HG02943 (cell line): Measurements from ENCODE around the gene CDH4.

ENCODE experiments used
- ATAC-seq: cut with Tn5 transposase; IDR thresholded peaks from one replicate; pipeline ENCODE4 v1.9.1; 2021; ENCODE audit warnings: mild to moderate bottlenecking, low read depth, moderate library complexity; ENCODE audit not compliant: unreplicated experiment

Gene CDH4

DNA sequence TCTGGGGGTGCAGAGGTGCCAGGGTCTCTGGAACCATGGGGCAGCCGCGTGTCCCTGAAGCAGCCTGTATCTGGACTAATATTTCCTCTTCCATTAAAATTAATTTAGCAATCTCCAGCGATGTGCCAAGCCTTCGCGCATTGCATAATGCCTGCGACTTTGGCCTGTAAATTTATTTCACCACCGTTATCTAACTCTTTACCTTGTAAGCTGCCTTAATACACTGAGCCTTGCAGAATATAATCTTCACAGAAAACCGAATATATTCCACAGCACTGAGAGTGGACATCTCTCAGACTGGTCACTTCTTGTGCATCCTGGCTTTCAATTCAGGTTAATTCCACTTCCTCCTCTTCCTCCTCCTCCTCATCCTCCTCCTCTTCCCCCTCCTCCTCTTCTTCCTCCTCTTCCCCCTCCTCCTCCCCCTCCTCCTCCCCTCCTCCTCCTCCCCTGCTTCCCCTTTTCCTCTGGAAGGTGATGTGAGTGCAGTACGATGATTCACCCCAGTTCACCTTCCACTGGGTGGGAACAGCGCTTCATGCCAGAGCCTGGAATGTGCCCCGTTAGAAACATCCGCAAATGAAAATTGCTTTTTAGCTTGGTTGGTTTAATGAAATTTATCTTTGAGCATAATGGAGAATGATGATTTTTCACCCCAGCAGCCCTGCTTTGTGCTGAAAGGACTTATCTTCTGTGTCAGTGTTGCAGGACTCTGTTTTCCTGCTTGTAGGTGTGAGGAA lies 101.4 kb downstream of the CDH4 start:
- no peak for ATAC-seq

DNA sequence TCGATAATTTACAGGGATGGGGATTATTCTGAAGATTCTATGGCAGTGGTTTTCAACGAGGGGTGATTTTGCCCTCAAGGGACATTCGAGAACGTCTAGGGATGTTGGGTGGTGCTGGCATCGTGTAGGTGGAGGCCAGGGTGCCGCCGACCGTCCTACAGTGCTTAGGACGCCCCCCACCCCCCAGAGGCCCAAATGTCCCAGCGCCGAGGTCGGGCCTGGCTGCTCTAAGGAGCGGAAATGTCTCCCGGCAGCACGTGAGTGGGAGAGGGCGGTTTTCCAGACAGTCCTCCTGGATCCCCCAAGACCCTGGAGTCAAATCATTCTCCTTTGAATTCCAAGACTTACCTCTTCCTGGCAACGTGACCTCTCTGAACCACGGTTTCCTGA lies 101.9 kb downstream of the CDH4 start:
- ATAC-seq = no peak

GRCh38 chr20:61354501-61354900 lies 102.4 kb downstream of the CDH4 start:
- no peak for ATAC-seq

GRCh38 chr20:61354901-61355495 lies 102.9 kb downstream of the CDH4 start:
- no peak for ATAC-seq

GRCh38 chr20:61355585-61355984 lies 103.5 kb downstream of the CDH4 start:
- ATAC-seq = no peak

- ATAC-seq = no peak
Measured at GRCh38 chr20:61356196-61356595, 104.1 kb downstream of the CDH4 start.

DNA sequence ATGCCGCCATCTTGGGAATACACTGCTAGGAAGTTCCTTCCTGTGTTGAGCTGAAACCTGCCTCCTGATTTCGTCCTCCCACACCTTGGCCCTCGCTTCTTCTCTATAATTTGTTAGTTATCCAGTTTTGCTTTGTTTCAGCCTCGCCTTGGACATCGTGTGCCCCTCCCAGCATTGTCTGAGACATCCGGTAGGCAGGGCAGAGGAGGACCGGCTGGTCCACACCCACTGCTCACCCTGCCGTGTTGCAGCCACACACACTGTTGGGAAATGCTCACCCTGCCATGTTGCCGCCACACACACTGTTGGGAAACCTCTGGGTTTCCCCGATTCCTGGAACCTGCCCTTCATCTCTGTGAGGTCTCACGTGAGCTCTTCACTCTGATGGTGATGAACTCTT lies 105.1 kb downstream of the CDH4 start:
- ATAC-seq = no peak

GRCh38 chr20:61359254-61359653 lies 107.2 kb downstream of the CDH4 start:
- ATAC-seq = no peak

DNA sequence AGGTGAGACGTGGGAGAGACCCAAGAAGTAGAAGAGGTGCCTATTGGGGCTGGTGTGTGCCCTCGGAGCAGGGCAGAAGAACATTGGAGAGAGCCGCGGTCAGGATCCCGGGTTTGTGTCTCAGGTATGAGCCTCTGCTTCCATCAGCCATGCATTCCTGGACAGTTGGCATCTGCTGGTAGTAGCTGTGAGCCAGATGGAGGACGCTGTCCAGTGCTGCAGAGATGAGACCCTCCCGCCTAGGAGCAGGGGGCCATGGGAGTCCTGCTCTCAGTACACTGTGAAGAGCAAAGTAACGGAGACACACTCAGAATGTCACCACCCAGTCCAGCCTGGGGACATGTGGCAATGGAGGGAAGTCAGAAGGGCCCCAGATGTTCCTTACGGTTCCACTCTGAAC lies 108.2 kb downstream of the CDH4 start:
- ATAC-seq = no peak

DNA sequence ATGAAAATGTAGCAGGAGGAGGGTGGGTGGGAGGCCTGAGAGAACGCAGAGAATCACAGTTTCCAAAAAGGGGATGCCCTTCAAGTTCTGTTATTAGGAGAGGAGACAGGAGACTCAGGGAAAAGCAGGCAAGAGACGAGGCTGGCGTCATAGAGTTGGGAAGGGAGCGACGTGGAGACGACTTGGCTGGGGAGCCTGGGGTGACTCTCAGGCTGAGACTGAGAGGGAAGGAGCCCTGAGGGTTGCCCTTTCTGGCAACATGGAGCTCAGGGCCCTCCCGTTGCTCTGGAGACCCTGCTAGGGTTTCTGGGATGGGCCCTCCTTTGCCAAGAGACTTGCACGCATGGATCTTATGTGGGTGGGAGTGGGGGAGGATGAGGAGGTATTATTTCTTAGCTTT lies 108.9 kb downstream of the CDH4 start:
- ATAC-seq = no peak

DNA sequence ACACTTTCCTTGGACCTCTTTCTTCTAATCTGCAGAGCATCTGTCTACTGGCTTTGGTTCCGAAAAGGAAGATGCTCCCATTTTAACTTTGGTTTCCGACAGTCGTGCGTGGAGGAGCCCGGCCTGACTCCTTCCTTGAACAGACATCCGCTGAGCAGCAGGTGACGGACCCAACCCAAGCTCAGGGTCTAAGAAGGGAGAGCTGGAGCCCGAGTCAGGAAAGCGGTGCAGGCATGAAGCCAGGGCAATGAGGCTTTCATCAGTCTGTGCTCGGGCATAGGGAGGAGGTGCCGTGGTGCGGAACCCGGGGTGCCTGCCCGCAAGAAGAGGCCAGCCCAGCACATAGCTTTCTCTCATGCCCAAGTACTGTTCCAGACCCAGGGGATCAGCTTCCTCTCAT lies 109.4 kb downstream of the CDH4 start:
- ATAC-seq = no peak

GRCh38 chr20:61364147-61364546 lies 112.1 kb downstream of the CDH4 start:
- no peak for ATAC-seq

- no peak for ATAC-seq
Measured at GRCh38 chr20:61366914-61367313, 114.9 kb downstream of the CDH4 start.

DNA sequence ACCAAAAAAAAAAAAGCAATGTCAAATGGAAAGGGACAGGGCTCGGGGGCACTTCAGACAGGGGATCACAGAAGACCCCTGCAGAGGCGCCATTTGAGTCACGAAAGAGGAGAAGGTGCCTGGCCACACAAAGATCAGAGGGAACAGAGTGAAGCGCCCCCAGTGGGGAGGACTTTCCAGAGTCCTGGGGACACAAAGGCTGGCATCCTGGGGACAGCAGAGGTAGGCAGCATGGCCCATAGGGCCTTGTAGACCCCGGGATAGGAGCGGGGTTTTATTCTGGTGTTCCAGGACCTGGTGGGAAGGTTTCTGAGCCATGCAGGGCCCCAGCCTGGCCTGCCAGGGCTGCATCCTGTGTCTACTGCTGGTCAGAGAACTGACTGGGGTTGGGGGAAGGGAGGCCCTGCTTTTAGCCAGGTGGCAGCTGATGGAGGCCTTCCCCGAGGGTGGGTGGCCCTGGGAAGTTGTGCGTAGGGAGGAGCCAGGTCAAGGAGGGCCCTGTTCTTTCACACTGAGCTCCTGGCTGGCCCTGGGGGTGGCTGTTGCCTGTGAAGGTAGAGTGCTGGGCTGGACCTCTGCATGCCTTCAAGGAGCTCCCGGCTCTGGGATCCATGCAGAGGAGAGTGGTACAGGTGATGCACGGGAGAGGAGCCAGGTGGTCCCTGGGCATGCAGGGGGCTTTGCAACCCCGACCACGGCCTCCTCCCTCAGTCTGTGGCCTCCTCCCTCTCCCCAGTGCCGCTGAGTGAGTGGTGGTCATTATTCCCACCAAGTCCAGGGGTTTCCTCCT lies 117.9 kb downstream of the CDH4 start:
- ATAC-seq = no peak

GRCh38 chr20:61370841-61371303 lies 118.8 kb downstream of the CDH4 start:
- no peak for ATAC-seq

DNA sequence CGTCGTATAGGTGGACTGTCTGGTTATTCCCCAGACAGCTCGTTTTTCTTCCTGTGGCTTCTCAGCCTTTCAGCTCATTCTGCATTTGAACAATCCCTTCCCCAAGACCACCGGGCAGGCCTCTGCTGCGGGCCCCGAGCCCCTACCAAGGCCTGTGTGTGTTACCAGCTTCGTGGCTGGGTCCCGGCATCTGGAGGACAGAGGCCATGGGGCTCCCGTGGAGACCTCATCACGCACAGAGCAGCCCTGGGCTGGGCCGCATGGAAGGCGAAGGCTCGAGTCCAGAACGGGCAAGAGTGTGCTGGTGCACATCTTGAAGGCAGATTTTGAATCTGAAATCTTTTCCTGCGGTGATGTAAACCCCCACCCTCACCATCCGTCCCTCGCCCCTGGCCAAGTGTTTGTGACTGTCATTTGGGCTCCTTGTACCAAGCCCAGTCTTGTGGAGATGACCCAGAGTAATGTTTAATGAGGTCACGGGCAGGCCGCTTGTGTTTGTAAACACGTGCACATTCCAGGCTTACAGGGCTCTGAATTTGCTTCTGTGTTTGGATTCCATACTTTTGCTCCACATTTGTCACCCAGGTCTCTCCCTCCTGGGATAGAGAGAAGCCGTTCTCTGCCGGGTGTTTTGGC lies 119.6 kb downstream of the CDH4 start:
- no peak for ATAC-seq

GRCh38 chr20:61372137-61373054 lies 120.3 kb downstream of the CDH4 start:
- ATAC-seq = no peak

DNA sequence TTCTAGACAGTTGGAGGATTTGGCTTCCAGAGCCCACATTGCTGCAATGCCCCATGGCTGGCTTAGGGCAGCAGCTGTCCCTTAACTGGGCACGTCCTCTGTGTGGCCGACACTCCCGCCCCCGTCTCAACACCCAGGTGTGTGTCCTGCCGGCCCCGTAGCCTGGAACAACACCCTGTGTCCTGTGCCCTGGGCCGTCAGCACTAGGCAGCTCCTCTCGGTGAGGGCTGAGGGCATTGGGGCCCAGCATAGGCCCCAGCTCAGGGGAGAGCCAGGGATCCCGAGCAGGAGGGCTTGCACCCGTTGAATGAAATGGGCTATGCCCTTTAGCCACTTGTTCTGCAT lies 121.0 kb downstream of the CDH4 start:
- ATAC-seq = no peak

- ATAC-seq = no peak
Measured at GRCh38 chr20:61373956-61374545, 122.0 kb downstream of the CDH4 start.
